Spleen (tissue), 11 donors: ENCODE results near the gene FAM114A1. TPM values are rescaled to one million over a fixed set of nuclear protein-coding genes. Genes with fewer than 3 reads are reported as not detected.
"Not testable (repeated sequence)": the region's sequence is repeated elsewhere in the genome, so short reads cannot be mapped to it uniquely, and the experiment has no call there.

Experiments
- DNase-seq: peaks from one replicate; pipeline ENCODE4 v3.0.0-alpha.2; 2020
- H3K27ac ChIP-seq, 8 donors: fragments of 200-600 bp; sonication (generic) in 7 of 8; 1 replicate in 4 of 8; 2 replicates in 4 of 8; pipeline versions ENCODE4 v1.5.0 to v1.8.0; 2016 to 2021; ENCODE audit warnings: inconsistent platforms in 4 of 8, mild to moderate bottlenecking in 4 of 8, moderate library complexity in 1 of 8
- H3K27me3 ChIP-seq, 7 donors: fragments of 200-600 bp; sonication (generic) in 6 of 7; replicated peaks in 1 of 7; 1 replicate in 4 of 7; 2 replicates in 3 of 7; pipeline versions ENCODE4 v1.5.0 to v1.8.0; 2016 to 2021; ENCODE audit warnings: inconsistent platforms in 3 of 7, mild to moderate bottlenecking in 1 of 7
- H3K36me3 ChIP-seq, 6 donors: fragments of 200-600 bp; sonication (generic) in 5 of 6; 1 replicate in 4 of 6; 2 replicates in 2 of 6; pipeline versions ENCODE4 v1.5.0 to v1.8.0; 2016 to 2021; ENCODE audit warnings: inconsistent platforms in 2 of 6
- H3K4me1 ChIP-seq, 6 donors: fragments of 200-600 bp; sonication (generic) in 5 of 6; 1 replicate in 3 of 6; 2 replicates in 3 of 6; pipeline versions ENCODE4 v1.5.0 to v1.8.0; 2016 to 2021; ENCODE audit warnings: inconsistent platforms in 3 of 6
- H3K4me3 ChIP-seq, 8 donors: fragments of 200-600 bp; sonication (generic) in 7 of 8; 1 replicate in 4 of 8; 2 replicates in 4 of 8; pipeline versions ENCODE4 v1.5.0 to v1.8.0; 2016 to 2021; ENCODE audit warnings: inconsistent platforms in 4 of 8, mild to moderate bottlenecking in 4 of 8, moderate library complexity in 2 of 8
- H3K9me3 ChIP-seq, 8 donors: fragments of 200-600 bp; sonication (generic) in 7 of 8; 1 replicate in 4 of 8; 2 replicates in 4 of 8; pipeline versions ENCODE4 v1.5.0 to v1.8.0; 2016 to 2021; ENCODE audit warnings: inconsistent platforms in 4 of 8
- POLR2A ChIP-seq, 3 donors: fragments of 450-650 bp; IDR thresholded peaks; one replicate each; pipeline ENCODE4 v1.5.1; 2017; ENCODE audit warnings: antibody characterized with exemption in 3 of 3, mild to moderate bottlenecking in 1 of 3
- POLR2AphosphoS5 ChIP-seq, 3 donors: sonication (generic); formaldehyde crosslinking; IDR thresholded peaks; one replicate each; pipeline ENCODE4 v1.5.1; 2017; ENCODE audit warnings: antibody characterized with exemption in 3 of 3
- WGBS, 5 donors: extraction: QIAGEN DNeasy Blood & Tissue Kit in 3 of 5; methylation state at CpG; one replicate each; pipeline versions ENCODE4 v1.1.5 to v1.1.7; 2013 to 2018; 5-methylcytosine and 5-hydroxymethylcytosine counted together
- intact Hi-C: fragments of 100-400 bp; cut with DNase I; formaldehyde crosslinking; loops from one replicate; pipeline ENCODE4 v1.15.0; 2023; ENCODE audit warnings: low total_unique reads
- polyA plus RNA-seq, 3 donors: library from polyadenylated mRNA; stranded (reverse); fragments of 200-250 nt; gene quantifications; one replicate each; pipeline ENCODE4 v1.2.1, GENCODE V29; 2013
- total RNA-seq, 7 donors: library from RNA; depleted of rRNA in 3 of 7; stranded (reverse); fragments of >200 nt in 3 of 7; fragmentation: NEBNext Ultra II Directional in 4 of 7; extraction: Animal tissue kit (Norgen Biotek cat#: 25700) in 4 of 7; gene quantifications; one replicate each; pipeline versions ENCODE4 v1.1.0 to v1.2.1, GENCODE V29; 2016 to 2021
- TF ChIP-seq, protein P1 (sequence below), 11 experiments: fragments of 200-600 bp in 7 of 11; fragments of 450-650 bp in 4 of 11; sonication (generic) in 4 of 11; IDR thresholded peaks in 8 of 11; conservative IDR thresholded peaks in 3 of 11; 1 replicate in 7 of 11; 2 replicates in 4 of 11; pipeline versions ENCODE4 v1.4.0 to v1.8.0; 2016 to 2021; ENCODE audit warnings: antibody characterized with exemption in 11 of 11, inconsistent platforms in 4 of 11, mild to moderate bottlenecking in 1 of 11
- donor health status: healthy with polysubstance abuse.
- donor health status: DM: no; HTN: no; CAD: no; lungs with moderate emphysema.
- donor health status: DM: no; HTN: no; CAD: no.
- donor health status: Bipolar disorder and iron deficiency.
- donor health status: healthy.
- donor health status: DM: no; HTN: no; CAD: no.
- donor health status: DM: yes; HTN: yes; CAD: no.

The FAM114A1 gene
- total and polyA plus RNA-seq, 10 donors = 3.9 to 50.2 (median 24.1) TPM

DNA sequence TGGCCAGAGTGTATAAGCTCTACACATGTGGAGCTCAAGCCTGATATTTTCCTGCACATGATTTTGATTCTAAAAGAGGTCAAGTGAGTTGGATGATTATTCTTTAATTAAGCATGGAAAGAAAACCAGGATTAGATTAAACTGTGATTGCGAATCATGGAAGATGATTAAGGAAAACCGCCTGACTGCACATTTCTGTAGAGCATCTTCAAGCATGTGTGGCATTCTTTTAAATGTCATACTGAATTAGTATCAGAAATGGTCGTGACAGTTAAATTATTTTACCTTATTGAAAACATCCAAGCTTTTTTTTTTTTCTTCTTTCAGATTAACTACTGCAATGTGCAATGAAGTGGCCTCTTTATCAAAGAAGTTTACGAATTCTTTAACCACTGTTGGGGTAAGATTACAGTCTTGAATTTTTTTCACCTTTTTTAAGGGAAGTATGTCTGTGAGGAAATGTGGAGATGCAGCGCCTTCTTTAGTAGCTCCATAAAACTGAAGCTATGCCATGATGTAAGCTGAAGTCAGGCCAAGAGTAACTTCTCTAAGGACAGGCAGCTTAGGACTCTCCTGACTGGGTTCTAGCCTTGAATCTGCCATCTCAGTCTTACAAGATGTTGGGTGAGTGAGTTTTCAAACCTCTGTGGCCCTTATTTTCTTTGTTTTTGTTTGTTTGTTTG lies 67.9 kb downstream of the FAM114A1 start:
- intact Hi-C loops = no loop called here
- TF ChIP-seq POLR2A (IDR thresholded peaks at IDR 0.05) (no peak), POLR2AphosphoS5 (IDR thresholded peaks at IDR 0.05) (no peak)
- TF ChIP-seq, protein P1, sequence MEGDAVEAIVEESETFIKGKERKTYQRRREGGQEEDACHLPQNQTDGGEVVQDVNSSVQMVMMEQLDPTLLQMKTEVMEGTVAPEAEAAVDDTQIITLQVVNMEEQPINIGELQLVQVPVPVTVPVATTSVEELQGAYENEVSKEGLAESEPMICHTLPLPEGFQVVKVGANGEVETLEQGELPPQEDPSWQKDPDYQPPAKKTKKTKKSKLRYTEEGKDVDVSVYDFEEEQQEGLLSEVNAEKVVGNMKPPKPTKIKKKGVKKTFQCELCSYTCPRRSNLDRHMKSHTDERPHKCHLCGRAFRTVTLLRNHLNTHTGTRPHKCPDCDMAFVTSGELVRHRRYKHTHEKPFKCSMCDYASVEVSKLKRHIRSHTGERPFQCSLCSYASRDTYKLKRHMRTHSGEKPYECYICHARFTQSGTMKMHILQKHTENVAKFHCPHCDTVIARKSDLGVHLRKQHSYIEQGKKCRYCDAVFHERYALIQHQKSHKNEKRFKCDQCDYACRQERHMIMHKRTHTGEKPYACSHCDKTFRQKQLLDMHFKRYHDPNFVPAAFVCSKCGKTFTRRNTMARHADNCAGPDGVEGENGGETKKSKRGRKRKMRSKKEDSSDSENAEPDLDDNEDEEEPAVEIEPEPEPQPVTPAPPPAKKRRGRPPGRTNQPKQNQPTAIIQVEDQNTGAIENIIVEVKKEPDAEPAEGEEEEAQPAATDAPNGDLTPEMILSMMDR (IDR thresholded peaks at IDR 0.05 in 8 of 11, conservative IDR thresholded peaks at IDR 0.05 in 3 of 11) = no peak
- no peak overlapping the region for H3K4me3 ChIP-seq
- H3K27me3 ChIP-seq = no peaks in the 10 kb centered on the region
- H3K9me3 ChIP-seq = no peaks in the 10 kb centered on the region
- H3K36me3 ChIP-seq = peaks cover 0 to 94% (median 26%) of the 10 kb centered on the region in 6 donors
- no peaks in the 10 kb centered on the region for H3K4me1 ChIP-seq
- no peak overlapping the region for H3K27ac ChIP-seq
- DNase-seq = no peak
- WGBS, 5 donors = 84 to 96% (median 85%) methylated on average over 5 of the region's 5 CpGs

DNA sequence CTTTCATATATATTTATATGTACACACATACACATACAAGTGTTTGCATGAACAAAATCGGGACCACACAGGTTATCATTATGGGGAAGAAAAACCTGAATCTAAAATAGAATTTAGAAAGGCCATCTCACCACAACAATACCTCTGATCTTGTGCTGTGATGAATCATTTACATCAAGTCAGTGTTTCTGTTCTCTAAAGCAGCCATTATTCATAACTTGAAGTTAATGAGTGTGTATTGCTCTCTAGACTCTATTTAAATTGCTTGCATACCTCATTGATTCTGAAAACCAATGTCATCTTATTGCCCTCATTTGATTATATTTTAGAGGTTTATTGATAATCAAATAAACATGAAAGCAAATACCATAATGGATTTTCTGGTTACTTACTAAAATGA lies 71.6 kb downstream of the FAM114A1 start:
- intact Hi-C loops = no loop called here
- no peak overlapping the region for H3K27ac ChIP-seq
- no peaks in the 10 kb centered on the region for H3K27me3 ChIP-seq
- H3K36me3 ChIP-seq = peaks cover 0 to 79% (median 15%) of the 10 kb centered on the region in 6 donors
- no peaks in the 10 kb centered on the region for H3K4me1 ChIP-seq
- DNase-seq = no peak
- no peaks in the 10 kb centered on the region for H3K9me3 ChIP-seq
- 46 to 79% (median 75%) methylated on average over 1 of the region's 1 CpG for WGBS, 5 donors
- no peak overlapping the region for H3K4me3 ChIP-seq
- TF ChIP-seq, protein P1 (IDR thresholded peaks at IDR 0.05 in 8 of 11, conservative IDR thresholded peaks at IDR 0.05 in 3 of 11) = no peak
- TF ChIP-seq POLR2AphosphoS5 (IDR thresholded peaks at IDR 0.05) (no peak), POLR2A (IDR thresholded peaks at IDR 0.05) (no peak)

DNA sequence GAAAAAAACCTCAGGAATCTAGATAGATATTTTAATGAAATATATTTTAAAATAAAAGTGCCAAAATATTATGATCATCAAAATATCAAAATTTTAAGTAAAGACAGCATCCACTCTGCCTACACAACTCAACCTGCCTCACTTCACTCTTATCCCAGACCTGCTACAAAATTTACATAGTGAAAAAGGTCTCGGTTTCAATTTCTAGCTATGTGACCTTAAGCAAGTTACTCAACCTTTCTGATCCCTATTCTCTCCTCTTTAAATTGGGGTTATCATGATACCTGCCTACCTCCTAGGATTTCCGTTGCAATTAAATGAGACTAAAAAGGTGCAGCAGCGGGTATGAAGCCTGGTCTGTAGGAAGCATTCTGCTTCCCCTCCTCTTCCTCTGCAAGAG lies 72.9 kb downstream of the FAM114A1 start:
- Histone ChIP-seq H3K36me3 (peaks cover 0 to 79% (median 15%) of the 10 kb centered on the region in 6 donors), H3K27ac (no peak overlapping the region), H3K4me3 (no peak overlapping the region), H3K27me3 (no peaks in the 10 kb centered on the region), H3K4me1 (no peaks in the 10 kb centered on the region), H3K9me3 (no peaks in the 10 kb centered on the region)
- TF ChIP-seq POLR2AphosphoS5 (IDR thresholded peaks at IDR 0.05) (no peak), POLR2A (IDR thresholded peaks at IDR 0.05) (no peak)
- TF ChIP-seq, protein P1 (IDR thresholded peaks at IDR 0.05 in 8 of 11, conservative IDR thresholded peaks at IDR 0.05 in 3 of 11) = no peak
- 88 to 94% (median 89%) methylated on average over 3 of the region's 3 CpGs for WGBS, 5 donors
- no peak for DNase-seq
- intact Hi-C loops = no loop called here

GRCh38 chr4:38941906-38942305 lies 74.3 kb downstream of the FAM114A1 start:
- H3K4me1 ChIP-seq, DNase-seq, intact Hi-C loops, H3K27ac ChIP-seq, H3K27me3 ChIP-seq, H3K9me3 ChIP-seq, H3K4me3 ChIP-seq: not testable (repeated sequence)
- 76 to 88% (median 84%) methylated on average over 3 of the region's 3 CpGs for WGBS, 5 donors
- peaks cover 0 to 66% (median 9%) of the 10 kb centered on the region in 6 donors for H3K36me3 ChIP-seq
